Activated naive CD4-positive, alpha-beta T cell treated with anti-CD3 and anti-CD28 coated beads, Interleukin-2, amount 50 U/mL, for 16 hours (primary cell): Measurements from ENCODE around the gene COQ8A.
"Not testable (repeated sequence)": the region's sequence is repeated elsewhere in the genome, so short reads cannot be mapped to it uniquely, and the experiment has no call there.

ENCODE experiments used
- DNase-seq: peaks from one replicate; pipeline ENCODE4 v3.0.0-alpha.2; 2020

COQ8A gene

GRCh38 chr1:226953175-226953800 is 13.2 kb downstream of the COQ8A start:
- no peak for DNase-seq

DNA sequence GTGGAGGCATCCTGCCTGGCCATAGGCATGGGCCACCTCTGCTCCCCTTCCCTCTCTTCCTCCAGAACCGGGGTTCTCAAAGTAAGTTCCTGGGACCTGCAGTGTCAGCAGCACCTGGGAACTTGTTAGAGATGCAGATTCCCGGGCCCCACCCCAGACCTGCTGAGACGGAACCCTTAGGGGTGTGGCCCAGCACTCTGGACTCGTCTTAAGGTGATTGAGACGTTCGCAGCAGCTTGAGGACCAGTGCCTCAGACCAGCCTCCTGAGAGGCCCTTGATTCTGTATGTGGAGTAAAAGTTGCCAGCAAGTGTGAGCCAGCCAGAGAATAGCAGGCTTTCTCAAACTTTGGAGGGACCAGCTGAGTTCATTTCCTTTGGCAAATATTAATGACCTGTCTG is 14.2 kb downstream of the COQ8A start:
- DNase-seq: no peak

DNA sequence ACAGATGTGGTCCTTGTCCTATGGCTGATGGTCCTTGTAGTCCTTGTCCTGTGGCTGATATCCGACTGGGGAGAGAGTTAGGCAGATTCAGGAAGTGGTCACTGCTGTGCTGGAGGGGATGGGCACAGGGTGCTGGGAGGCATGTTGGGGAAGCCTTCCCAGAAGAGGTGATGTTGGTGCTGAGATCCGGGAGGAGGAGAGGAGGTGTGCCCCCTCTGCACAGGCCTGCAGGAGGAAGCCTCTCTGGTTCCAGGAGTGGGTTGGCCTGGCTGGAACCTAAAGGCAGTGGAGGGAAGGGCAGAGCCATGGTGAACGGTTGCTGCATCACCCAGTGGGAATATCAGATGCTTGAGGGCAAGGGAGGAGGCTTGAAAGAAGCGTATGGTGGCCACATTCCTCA is 14.7 kb downstream of the COQ8A start:
- DNase-seq: no peak

- not testable (repeated sequence) for DNase-seq
These were observed 15.8 kb downstream of the COQ8A start for GRCh38 chr1:226955857-226956256.

- no peak for DNase-seq
These were observed 17.0 kb downstream of the COQ8A start for GRCh38 chr1:226956942-226957713.

GRCh38 chr1:226957714-226958113 is 17.6 kb downstream of the COQ8A start:
- DNase-seq: no peak

DNA sequence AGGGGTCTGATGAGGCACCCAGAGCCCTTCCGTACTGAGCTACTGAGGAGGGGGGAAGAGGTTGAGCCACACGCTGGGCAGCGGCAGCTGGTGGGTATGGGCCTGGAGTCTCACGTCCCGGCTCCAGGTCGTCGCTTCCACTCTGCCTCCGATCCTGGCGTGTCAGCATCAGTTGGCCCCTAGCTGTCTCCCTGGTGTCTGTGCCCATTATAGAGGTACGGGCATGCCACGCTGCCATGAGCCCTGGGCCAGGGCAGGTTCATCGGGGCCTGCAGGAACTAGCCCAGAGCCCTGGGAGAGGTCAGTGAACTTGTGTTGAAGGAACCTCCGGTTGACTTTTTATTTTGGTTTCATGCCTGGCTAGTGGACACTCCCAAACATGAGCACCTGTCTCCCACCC is 18.2 kb downstream of the COQ8A start:
- DNase-seq: no peak

- no peak for DNase-seq
These were observed 20.2 kb downstream of the COQ8A start for GRCh38 chr1:226960256-226960655.

- DNase-seq: no peak
These were observed 21.1 kb downstream of the COQ8A start for GRCh38 chr1:226960944-226961765.

DNA sequence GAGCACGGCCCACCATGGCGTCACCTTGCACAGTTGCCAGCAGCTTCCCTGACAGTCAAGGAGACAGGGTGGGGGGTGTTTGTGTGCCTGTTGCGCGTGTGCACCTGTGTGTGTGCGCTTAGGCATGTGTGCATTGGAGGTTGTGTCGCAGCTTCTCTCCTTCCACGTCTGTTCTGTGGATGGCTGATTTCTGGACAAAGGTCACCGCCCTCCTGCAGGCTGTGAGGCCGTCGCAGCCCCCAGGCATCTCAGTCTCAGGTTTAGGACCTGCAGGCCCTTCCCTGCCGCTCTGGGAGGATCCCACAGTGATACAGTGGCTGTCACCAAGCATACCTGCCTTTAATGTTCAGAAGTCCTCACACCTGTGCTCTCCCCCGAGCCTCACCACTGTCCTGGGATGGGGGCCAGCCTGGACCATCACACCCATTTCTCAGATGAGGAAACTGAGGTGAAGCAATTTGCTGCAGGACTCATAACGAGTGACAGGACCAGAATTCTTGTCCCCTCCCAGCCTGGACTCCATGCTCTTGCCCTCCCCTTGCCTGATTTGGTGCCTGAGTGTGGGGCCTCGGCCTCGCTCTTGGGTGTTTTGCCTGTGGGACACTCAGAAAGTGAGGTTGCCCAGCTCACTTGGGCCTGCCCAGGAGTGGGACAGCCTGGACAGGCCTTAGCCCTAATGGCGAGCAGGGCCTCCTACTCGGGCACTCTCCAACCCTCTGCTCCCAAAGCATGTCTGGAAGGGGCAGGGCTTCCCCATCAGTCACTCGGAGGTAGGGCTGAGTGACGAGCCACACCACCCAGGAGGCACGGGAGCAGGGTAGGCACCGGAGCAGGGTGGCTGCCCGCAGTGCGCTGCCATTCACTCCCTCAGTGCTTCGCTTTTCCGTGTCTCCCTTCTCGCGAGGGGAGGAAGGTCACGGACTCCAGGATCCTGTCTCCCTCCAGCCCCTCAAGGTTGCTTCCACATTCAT is 22.6 kb downstream of the COQ8A start:
- no peak for DNase-seq

- no peak for DNase-seq
These were observed 24.0 kb downstream of the COQ8A start for GRCh38 chr1:226964068-226964425.

GRCh38 chr1:226964611-226965486 is 24.8 kb downstream of the COQ8A start:
- DNase-seq: no peak

- no peak for DNase-seq
These were observed 25.7 kb downstream of the COQ8A start for GRCh38 chr1:226965581-226966440.

DNA sequence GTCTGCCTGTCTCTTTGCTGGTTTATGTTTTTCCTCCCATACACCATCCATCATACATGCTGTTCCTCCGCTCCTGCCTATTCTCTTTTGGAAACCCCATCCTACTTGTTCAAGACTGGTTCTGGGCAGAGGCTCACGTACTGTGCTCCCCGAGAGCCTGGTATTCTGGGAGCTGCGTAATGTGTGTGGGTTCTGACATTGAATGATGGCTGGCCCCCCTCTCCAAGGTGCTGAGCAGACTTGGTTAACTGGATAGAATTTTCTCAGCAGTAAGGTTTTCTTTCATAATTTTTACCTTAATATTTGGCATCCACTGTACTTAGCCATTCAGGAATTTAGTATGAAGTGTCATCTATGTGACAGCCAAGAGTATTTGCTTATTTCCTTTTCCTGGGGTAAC is 26.6 kb downstream of the COQ8A start:
- no peak for DNase-seq

GRCh38 chr1:226967665-226968064 is 27.6 kb downstream of the COQ8A start:
- no peak for DNase-seq

GRCh38 chr1:226971765-226972164 is 31.7 kb downstream of the COQ8A start:
- no peak for DNase-seq

- no peak for DNase-seq
These were observed 32.8 kb downstream of the COQ8A start for GRCh38 chr1:226972931-226973330.

GRCh38 chr1:226973371-226973897 is 33.3 kb downstream of the COQ8A start:
- no peak for DNase-seq

GRCh38 chr1:226973898-226974543 is 33.9 kb downstream of the COQ8A start:
- no peak for DNase-seq
